ENCODE data around the gene DCAF16. TPM values are rescaled to one million over a fixed set of nuclear protein-coding genes. Genes with fewer than 3 reads are reported as not detected.

The DCAF16 gene
- total RNA-seq, 1 experiment from 2014 or later = 46.2 TPM

DNA sequence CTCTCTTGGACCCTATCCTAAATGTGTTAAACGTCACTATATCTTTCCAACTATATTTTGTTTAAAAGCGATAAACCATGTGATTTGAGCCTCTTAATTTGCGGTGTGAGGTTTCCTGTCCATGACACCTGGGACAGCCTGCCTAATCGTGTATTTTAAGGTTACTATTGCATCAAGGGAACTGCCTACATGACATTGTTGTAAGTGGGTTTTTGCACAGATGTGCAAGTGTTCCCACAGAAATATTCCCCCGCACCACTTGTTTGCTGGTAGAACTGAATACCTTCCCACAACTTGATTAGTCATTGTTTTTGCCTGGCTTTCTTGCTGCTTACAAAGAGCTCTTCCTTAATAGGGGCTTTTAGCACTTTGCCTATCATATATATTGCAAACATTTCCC, 24.0 kb downstream of the DCAF16 start:
- H3K4me1 Mint-ChIP-seq = peaks cover 7% of the 10 kb centered on the region in 2 experiments
- Histone ChIP-seq H4K8ac (replicated peaks; ENCODE audit: insufficient read length, low read depth, low read length) (no peak overlapping the region), H3T11ph (ENCODE audit: low read length) (no peak overlapping the region), H3K14ac (ENCODE audit: insufficient read depth, low read length) (no peak overlapping the region), H3K79me2 (ENCODE audit: insufficient read depth, low read length) (no peaks in the 10 kb centered on the region), H3K27me3 (ENCODE audit: insufficient read depth, low read length) (peaks cover 12% of the 10 kb centered on the region; the same call in 1 of the 2 replicates), H4K5ac (ENCODE audit: insufficient read length, low read depth, low read length) (no peak overlapping the region), H3K27ac (ENCODE audit: insufficient read length, low read depth, low read length) (no peak overlapping the region), H3K23ac (ENCODE audit: insufficient read length, low read depth, low read length) (no peak overlapping the region), H3K4ac (ENCODE audit: low read depth, low read length) (no peak overlapping the region), H3K79me1 (ENCODE audit: insufficient read depth, low read depth, low read length, poor library complexity, severe bottlenecking) (no peaks in the 10 kb centered on the region), H2AK5ac (ENCODE audit: insufficient read length, low read length) (no peak overlapping the region), H3K9me3 (ENCODE audit: control insufficient read depth, low read depth, low read length) (no peaks in the 10 kb centered on the region), H3K23me2 (ENCODE audit: insufficient read length, low read depth, low read length, poor library complexity, severe bottlenecking) (peaks cover 5% of the 10 kb centered on the region), H2BK5ac (ENCODE audit: insufficient read length, low read length) (no peak overlapping the region), H2BK120ac (ENCODE audit: low read depth, low read length, poor library complexity, severe bottlenecking) (no peak overlapping the region), H4K91ac (ENCODE audit: insufficient read length, low read depth, low read length) (no peak overlapping the region), H3K4me2 (ENCODE audit: insufficient read depth, insufficient read length, low read length) (no peak overlapping the region), H3K9ac (ENCODE audit: extremely low read depth, insufficient read length, low read length) (no peak overlapping the region), H2BK12ac (ENCODE audit: insufficient read length, low read depth, low read length) (no peak overlapping the region), H2BK15ac (ENCODE audit: low read depth, low read length) (no peak overlapping the region), H4K20me1 (ENCODE audit: control insufficient read depth, insufficient read depth, insufficient read length) (no peaks in the 10 kb centered on the region), H2BK20ac (ENCODE audit: low read depth, low read length, poor library complexity, severe bottlenecking) (no peak overlapping the region), H3K4me1 (ENCODE audit: insufficient read depth, low read length) (no peaks in the 10 kb centered on the region), H3K56ac (ENCODE audit: insufficient read length, low read depth, low read length) (no peak overlapping the region), H2AFZ (ENCODE audit: low read length) (no peak overlapping the region), H3K18ac (ENCODE audit: insufficient read length, low read depth, low read length) (no peak overlapping the region)
- peaks cover 24% of the 10 kb centered on the region for H3K27me3 Mint-ChIP-seq (ENCODE audit: low read depth)
- no peak overlapping the region for H3K27ac Mint-ChIP-seq
- no peak for DNase-seq
- H3K4me3 Mint-ChIP-seq = no peak overlapping the region
- H3K9me3 Mint-ChIP-seq = no peaks in the 10 kb centered on the region; a peak in 1 of 5 replicates
- H3K36me3 Mint-ChIP-seq (ENCODE audit: insufficient read depth in 1 of 3, low read depth in 3 of 3) = peaks cover 0 to 4% (median 0%) of the 10 kb centered on the region in 3 experiments; a peak in 1 of 7 replicates
- no CpG with 5 or more reads among the region's 5 CpGs for WGBS (ENCODE audit: extremely low coverage, insufficient read length, low lambda C conversion rate)
- TF ChIP-seq CTCF (conservative IDR thresholded peaks at IDR 0.05) = no peak

Data from H9 (cell line).